ENCODE data around the gene CLCF1. TPM values are rescaled to one million over a fixed set of nuclear protein-coding genes. Genes with fewer than 3 reads are reported as not detected.
A peak's percentile ranks its signal among the peaks of the same experiment; 100 is the strongest.

Gene CLCF1
- total RNA-seq, 1 experiment from 2014 or later = 2.1 TPM

DNA sequence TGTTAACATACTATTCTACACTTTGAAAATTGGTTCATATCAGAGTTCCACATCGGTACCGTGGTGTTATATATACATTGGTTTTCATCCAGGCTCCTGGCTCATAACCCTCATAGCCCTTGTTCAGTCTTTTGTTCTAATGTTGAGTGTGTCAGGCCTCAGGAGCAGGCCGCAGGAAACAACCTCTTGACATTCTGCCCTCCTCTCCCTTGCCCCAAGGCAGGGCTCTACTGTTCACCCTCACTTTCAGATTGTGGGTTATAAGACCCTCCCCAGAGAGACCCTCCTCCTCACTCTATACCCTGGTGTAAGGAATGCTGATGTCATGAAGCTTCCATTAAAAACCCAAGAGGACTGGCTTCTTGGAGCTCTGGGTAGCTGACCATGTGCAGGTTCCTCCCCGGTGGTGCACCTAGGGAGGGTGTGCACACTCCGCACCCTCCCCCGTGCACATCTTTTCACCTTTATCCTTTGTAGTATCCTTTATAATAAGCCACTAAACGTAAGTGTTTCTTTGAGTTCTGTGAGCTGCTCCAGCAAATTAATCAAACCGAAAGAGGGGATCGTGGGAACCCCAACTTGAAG is 58.0 kb downstream of the CLCF1 start:
- Histone ChIP-seq H3K23me2 (ENCODE audit: insufficient read length, low read depth, low read length, poor library complexity, severe bottlenecking) (peaks cover 14% of the 10 kb centered on the region), H3K79me2 (ENCODE audit: insufficient read depth, low read length) (no peaks in the 10 kb centered on the region), H3K9me3 (ENCODE audit: control insufficient read depth, low read depth, low read length) (no peaks in the 10 kb centered on the region), H2BK15ac (ENCODE audit: low read depth, low read length) (no peak overlapping the region), H4K5ac (ENCODE audit: insufficient read length, low read depth, low read length) (no peak overlapping the region), H2BK20ac (ENCODE audit: low read depth, low read length, poor library complexity, severe bottlenecking) (no peak overlapping the region), H2AK5ac (ENCODE audit: insufficient read length, low read length) (no peak overlapping the region), H3K27me3 (ENCODE audit: insufficient read depth, low read length) (peaks cover 11% of the 10 kb centered on the region), H4K8ac (replicated peaks; ENCODE audit: insufficient read length, low read depth, low read length) (no peak overlapping the region), H3K4ac (ENCODE audit: low read depth, low read length) (no peak overlapping the region), H2BK120ac (ENCODE audit: low read depth, low read length, poor library complexity, severe bottlenecking) (no peak overlapping the region), H2AFZ (ENCODE audit: low read length) (no peak overlapping the region), H3K27ac (ENCODE audit: insufficient read length, low read depth, low read length) (no peak overlapping the region), H2BK12ac (ENCODE audit: insufficient read length, low read depth, low read length) (no peak overlapping the region), H4K91ac (ENCODE audit: insufficient read length, low read depth, low read length) (no peak overlapping the region), H3K14ac (ENCODE audit: insufficient read depth, low read length) (no peak overlapping the region), H3K79me1 (ENCODE audit: insufficient read depth, low read depth, low read length, poor library complexity, severe bottlenecking) (no peaks in the 10 kb centered on the region), H3T11ph (ENCODE audit: low read length) (no peak overlapping the region), H3K18ac (ENCODE audit: insufficient read length, low read depth, low read length) (no peak overlapping the region), H2BK5ac (ENCODE audit: insufficient read length, low read length) (no peak overlapping the region), H3K9ac (ENCODE audit: extremely low read depth, insufficient read length, low read length) (no peak overlapping the region), H3K23ac (ENCODE audit: insufficient read length, low read depth, low read length) (no peak overlapping the region), H3K4me2 (ENCODE audit: insufficient read depth, insufficient read length, low read length) (no peak overlapping the region), H3K4me1 (ENCODE audit: insufficient read depth, low read length) (no peaks in the 10 kb centered on the region), H4K20me1 (ENCODE audit: control insufficient read depth, insufficient read depth, insufficient read length) (peaks cover 3% of the 10 kb centered on the region), H3K56ac (ENCODE audit: insufficient read length, low read depth, low read length) (no peak overlapping the region)
- Mint-ChIP-seq H3K4me1 (peaks cover 4 to 6% of the 10 kb centered on the region in 2 experiments), H3K27me3 (ENCODE audit: low read depth) (peaks cover 39% of the 10 kb centered on the region), H3K4me3 (peak overlapping the region; percentile 12 to 45; a peak in 2 of 5 replicates), H3K27ac (no peak overlapping the region), H3K9me3 (no peaks in the 10 kb centered on the region; a peak in 1 of 5 replicates), H3K36me3 (ENCODE audit: insufficient read depth in 1 of 3, low read depth in 3 of 3) (peaks cover 0 to 5% (median 0%) of the 10 kb centered on the region in 3 experiments; a peak in 2 of 7 replicates)
- no peak for DNase-seq
- no CpG with 5 or more reads among the region's 9 CpGs for WGBS (ENCODE audit: extremely low coverage, insufficient read length, low lambda C conversion rate)
- no peak for TF ChIP-seq CTCF (conservative IDR thresholded peaks at IDR 0.05)

Measured in H9 (cell line).